ENCODE results near the gene PKN2. TPM values are rescaled to one million over a fixed set of nuclear protein-coding genes. Genes with fewer than 3 reads are reported as not detected.

The PKN2 gene
- total RNA-seq, 6 experiments from 2014 or later = 32.4 to 43.6 (median 35.7) TPM

DNA sequence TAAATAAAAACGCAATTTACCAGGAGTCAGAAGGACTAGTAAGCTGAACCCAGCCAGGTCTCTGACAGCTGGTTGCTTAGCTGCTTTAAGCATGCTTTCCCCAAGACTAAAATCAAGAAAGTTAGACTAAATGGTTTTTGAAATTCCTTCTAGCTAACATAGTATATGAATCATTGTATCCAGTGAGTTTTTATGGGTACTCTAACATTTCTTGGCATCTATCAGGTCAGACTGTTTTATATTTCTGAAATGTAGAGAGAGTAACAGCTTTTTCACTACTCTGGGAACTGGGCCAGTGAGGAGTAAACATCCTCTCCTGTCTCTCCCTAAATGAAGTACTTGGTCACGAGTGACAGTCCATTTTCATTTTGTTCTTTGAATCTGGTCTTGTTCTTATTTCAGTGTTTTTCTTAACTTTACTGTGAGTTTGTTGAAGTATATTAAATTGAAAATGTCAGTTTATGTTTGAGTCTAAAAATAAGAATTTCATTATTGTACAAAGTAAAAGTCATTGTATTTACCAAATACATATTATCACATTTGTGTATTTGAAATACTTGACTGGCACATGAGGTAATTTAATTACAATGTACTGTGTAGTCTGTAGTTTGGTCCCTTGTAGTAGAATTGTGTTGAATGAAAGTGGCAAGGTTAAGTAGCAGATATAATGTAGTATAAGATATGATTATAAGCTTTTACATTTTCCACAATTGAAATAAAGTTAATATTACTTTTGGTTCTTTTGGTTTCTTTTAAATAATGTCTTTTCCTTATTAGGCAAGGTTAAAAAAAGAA is 47.6 kb downstream of the PKN2 start:
- Mint-ChIP-seq H3K4me1 (ENCODE audit: low read depth) (peaks cover 50% of the 10 kb centered on the region), H3K36me3 (ENCODE audit: low read depth) (no peaks in the 10 kb centered on the region; the same call in 1 of the 2 replicates), H3K9me3 (no peaks in the 10 kb centered on the region), H3K27ac (peak overlapping the region; percentile 70), H3K4me3 (peak overlapping the region; percentile 88), H3K27me3 (ENCODE audit: insufficient read depth) (no peaks in the 10 kb centered on the region; the same call in none of the 2 replicates)
- peak; percentile 92 for DNase-seq
- TF ChIP-seq, protein P1, sequence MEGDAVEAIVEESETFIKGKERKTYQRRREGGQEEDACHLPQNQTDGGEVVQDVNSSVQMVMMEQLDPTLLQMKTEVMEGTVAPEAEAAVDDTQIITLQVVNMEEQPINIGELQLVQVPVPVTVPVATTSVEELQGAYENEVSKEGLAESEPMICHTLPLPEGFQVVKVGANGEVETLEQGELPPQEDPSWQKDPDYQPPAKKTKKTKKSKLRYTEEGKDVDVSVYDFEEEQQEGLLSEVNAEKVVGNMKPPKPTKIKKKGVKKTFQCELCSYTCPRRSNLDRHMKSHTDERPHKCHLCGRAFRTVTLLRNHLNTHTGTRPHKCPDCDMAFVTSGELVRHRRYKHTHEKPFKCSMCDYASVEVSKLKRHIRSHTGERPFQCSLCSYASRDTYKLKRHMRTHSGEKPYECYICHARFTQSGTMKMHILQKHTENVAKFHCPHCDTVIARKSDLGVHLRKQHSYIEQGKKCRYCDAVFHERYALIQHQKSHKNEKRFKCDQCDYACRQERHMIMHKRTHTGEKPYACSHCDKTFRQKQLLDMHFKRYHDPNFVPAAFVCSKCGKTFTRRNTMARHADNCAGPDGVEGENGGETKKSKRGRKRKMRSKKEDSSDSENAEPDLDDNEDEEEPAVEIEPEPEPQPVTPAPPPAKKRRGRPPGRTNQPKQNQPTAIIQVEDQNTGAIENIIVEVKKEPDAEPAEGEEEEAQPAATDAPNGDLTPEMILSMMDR (IDR thresholded peaks at IDR 0.05) = no peak

DNA sequence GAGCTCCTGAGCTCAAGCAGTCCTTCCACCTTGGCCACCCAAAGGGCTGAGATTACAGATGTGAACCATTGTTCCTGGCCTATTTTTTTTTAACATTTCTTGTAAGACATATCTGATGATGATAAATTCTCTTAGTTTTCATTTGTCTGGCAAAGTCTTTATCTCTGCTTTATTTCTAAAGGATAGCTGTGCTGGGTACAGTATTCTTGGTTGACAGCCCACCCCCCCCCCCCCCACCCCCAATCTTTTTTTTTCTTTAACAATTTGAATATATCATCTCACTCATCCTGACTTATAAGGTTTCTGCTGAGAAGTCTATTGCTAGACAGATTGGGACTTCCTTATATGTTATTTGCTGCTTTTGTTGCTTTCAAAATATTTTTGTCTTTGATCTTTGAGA is 51.3 kb downstream of the PKN2 start:
- no peaks in the 10 kb centered on the region for H3K9me3 Mint-ChIP-seq
- DNase-seq = no peak
- H3K27ac Mint-ChIP-seq = no peak overlapping the region
- no peaks in the 10 kb centered on the region; the same call in 1 of the 2 replicates for H3K36me3 Mint-ChIP-seq (ENCODE audit: low read depth)
- H3K4me1 Mint-ChIP-seq (ENCODE audit: low read depth) = peaks cover 52% of the 10 kb centered on the region
- no peak overlapping the region for H3K4me3 Mint-ChIP-seq
- H3K27me3 Mint-ChIP-seq (ENCODE audit: insufficient read depth) = no peaks in the 10 kb centered on the region; the same call in 1 of the 2 replicates
- TF ChIP-seq, protein P1 (IDR thresholded peaks at IDR 0.05) = no peak

DNA sequence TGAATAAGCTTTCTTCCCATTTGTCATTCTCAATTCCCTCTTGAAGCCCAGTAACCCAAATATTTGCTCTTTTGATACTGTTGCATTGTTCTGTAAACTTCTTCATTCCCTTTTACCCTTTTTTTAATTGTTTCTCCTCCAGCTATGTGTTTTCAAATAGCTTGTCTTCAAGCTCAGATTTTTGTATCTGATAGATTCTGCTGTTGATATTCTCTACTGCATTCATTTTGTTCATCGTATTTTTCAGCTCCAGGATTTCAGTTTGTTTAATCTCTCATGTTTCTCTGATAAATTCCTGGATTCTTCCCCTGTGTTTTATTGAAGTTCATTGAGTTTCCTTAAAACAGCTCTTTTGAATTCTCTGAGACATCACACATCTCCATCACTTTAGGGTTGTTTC is 51.8 kb downstream of the PKN2 start:
- Mint-ChIP-seq H3K9me3 (no peaks in the 10 kb centered on the region), H3K27ac (no peak overlapping the region), H3K4me3 (no peak overlapping the region), H3K4me1 (ENCODE audit: low read depth) (peaks cover 50% of the 10 kb centered on the region), H3K27me3 (ENCODE audit: insufficient read depth) (no peaks in the 10 kb centered on the region; the same call in 1 of the 2 replicates), H3K36me3 (ENCODE audit: low read depth) (no peaks in the 10 kb centered on the region; the same call in 1 of the 2 replicates)
- no peak for DNase-seq
- TF ChIP-seq, protein P1 (IDR thresholded peaks at IDR 0.05) = no peak

DNA sequence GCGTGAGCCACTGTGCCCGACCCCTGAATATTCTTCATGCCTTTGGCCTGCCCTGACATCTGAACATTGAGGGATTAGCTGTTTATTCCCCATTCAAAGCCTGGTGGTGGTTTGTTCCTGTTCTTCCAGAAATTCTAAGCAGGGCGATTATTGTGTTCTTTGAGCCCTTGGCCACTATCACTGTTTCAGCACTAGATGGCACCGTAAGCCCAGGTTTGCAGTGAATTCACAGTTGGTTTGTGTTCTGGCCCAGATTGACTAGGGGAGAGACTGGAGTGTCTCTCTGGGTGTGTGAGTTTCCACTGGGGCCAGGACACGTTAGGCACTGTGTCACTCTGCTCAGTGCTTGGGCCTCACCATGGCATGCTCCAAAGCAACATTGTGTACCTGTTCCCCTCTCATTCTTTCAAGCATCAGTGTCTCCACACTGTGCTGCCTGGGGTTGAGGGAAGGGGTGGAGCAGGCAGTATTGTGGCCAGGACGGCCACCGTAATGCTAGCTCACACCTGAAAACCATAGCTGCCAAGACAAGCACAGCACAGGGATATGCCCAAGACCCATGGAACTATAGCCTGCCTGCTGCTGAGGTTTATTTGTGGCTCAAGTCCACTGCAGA is 52.7 kb downstream of the PKN2 start:
- H3K36me3 Mint-ChIP-seq (ENCODE audit: low read depth) = no peaks in the 10 kb centered on the region; the same call in 1 of the 2 replicates
- peak; percentile 62 for DNase-seq
- no peak overlapping the region for H3K27ac Mint-ChIP-seq
- H3K4me1 Mint-ChIP-seq (ENCODE audit: low read depth) = peaks cover 50% of the 10 kb centered on the region
- H3K4me3 Mint-ChIP-seq = no peak overlapping the region
- H3K9me3 Mint-ChIP-seq = no peaks in the 10 kb centered on the region
- TF ChIP-seq, protein P1 (IDR thresholded peaks at IDR 0.05) = peak; percentile 84
- no peaks in the 10 kb centered on the region; the same call in 1 of the 2 replicates for H3K27me3 Mint-ChIP-seq (ENCODE audit: insufficient read depth)

DNA sequence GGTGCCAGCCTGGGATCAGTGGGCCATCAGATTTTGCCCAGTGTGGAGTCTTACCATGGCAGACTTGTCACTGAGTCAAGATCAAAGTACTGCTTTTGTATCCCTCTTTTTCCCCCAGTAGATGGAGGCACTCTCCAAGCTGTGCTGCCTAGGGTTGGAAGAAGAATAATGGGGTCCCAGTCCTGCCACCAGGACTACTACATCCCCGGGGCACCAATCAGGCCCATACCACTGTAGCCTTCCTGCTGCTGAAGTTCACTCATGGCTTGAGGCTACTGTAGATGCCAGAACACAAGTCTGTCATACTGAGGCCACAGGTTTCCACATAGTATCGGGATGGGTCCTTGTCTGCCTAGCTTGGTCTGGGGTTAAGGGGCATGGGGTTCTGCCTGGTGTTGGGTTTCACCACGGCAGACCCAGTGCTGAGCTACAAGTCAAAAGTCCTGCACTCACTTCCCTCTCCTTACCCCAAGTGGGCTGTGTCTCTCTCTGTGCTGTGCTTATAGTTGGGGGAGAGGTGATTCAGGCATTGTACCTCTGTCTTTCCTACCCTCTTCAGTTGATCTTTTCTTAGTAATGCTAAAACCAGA is 53.4 kb downstream of the PKN2 start:
- Mint-ChIP-seq H3K4me1 (ENCODE audit: low read depth) (peaks cover 49% of the 10 kb centered on the region), H3K9me3 (no peaks in the 10 kb centered on the region), H3K27me3 (ENCODE audit: insufficient read depth) (no peaks in the 10 kb centered on the region; the same call in 1 of the 2 replicates), H3K4me3 (no peak overlapping the region), H3K27ac (peak overlapping the region; percentile 6), H3K36me3 (ENCODE audit: low read depth) (no peaks in the 10 kb centered on the region; the same call in 1 of the 2 replicates)
- DNase-seq = no peak
- TF ChIP-seq, protein P1 (IDR thresholded peaks at IDR 0.05) = no peak

Data from HFFc6 (cell line).